ENCODE results near the gene ADCY6. TPM values are rescaled to one million over a fixed set of nuclear protein-coding genes. Genes with fewer than 3 reads are reported as not detected.

Gene ADCY6
- total and polyA plus RNA-seq, 11 donors, result 60.6 to 145 (median 104) TPM

GRCh38 chr12:48783432-48783831 lies 5.5 kb downstream of the ADCY6 start:
- no peak for TF ChIP-seq POLR2A (IDR thresholded peaks at IDR 0.05)
- TF ChIP-seq CTCF (IDR thresholded peaks at IDR 0.05), result no peak
- no peak for DNase-seq
- peaks cover 13 to 98% (median 79%) of the 10 kb centered on the region in 12 donors for H3K4me1 ChIP-seq
- intact Hi-C loops (cut with DNase I), result no loop called here
- H3K27me3 ChIP-seq, result peaks cover 0 to 1% (median 0%) of the 10 kb centered on the region in 9 donors
- H3K36me3 ChIP-seq, result peaks cover 0 to 16% (median 9%) of the 10 kb centered on the region in 9 donors
- no peak for ATAC-seq
- no peaks in the 10 kb centered on the region for H3K9me3 ChIP-seq
- peak overlapping the region in 9 of 12 donors; percentile 38 to 99 (median 96) for H3K27ac ChIP-seq
- WGBS, 4 donors, result 80 to 95% (median 91%) methylated on average over 4 of the region's 4 CpGs
- H3K4me3 ChIP-seq, result peak overlapping the region in 1 of 12 donors; percentile 17

- intact Hi-C loops (cut with DNase I), result no loop called here
- DNase-seq (no peak), ATAC-seq (no peak)
- WGBS, 4 donors, result 66 to 81% (median 75%) methylated on average over 54 to 63 of the region's 63 CpGs
- H3K4me3 ChIP-seq, result peak overlapping the region in 2 of 12 donors; percentile 8 to 17
- peaks cover 0 to 21% (median 12%) of the 10 kb centered on the region in 9 donors for H3K36me3 ChIP-seq
- H3K9me3 ChIP-seq, result no peaks in the 10 kb centered on the region
- H3K27me3 ChIP-seq, result no peaks in the 10 kb centered on the region
- TF ChIP-seq POLR2A (IDR thresholded peaks at IDR 0.05) (no peak), CTCF (IDR thresholded peaks at IDR 0.05) (no peak)
- peak overlapping the region in 10 of 12 donors; percentile 16 to 99 (median 96) for H3K27ac ChIP-seq
- peaks cover 13 to 100% (median 83%) of the 10 kb centered on the region in 12 donors for H3K4me1 ChIP-seq
These were observed 6.2 kb downstream of the ADCY6 start for GRCh38 chr12:48782457-48783395.

GRCh38 chr12:48781750-48782456 lies 7.0 kb downstream of the ADCY6 start:
- H3K4me3 ChIP-seq, result peak overlapping the region in 2 of 12 donors; percentile 4 to 12

More at GRCh38 chr12:48781750-48782456, 7.0 kb downstream of the ADCY6 start:
- no peaks in the 10 kb centered on the region for H3K9me3 ChIP-seq
- peak overlapping the region; percentile 60 to 99 (median 94) for H3K27ac ChIP-seq
- TF ChIP-seq CTCF (IDR thresholded peaks at IDR 0.05) (no peak), POLR2A (IDR thresholded peaks at IDR 0.05) (no peak)
- peaks cover 13 to 100% (median 79%) of the 10 kb centered on the region in 12 donors for H3K4me1 ChIP-seq
- no peak for ATAC-seq
- intact Hi-C loops (cut with DNase I), result loop anchor here in 1 of 10 donors (2.0 kb wide), 1 partner anchor 15 kb away; no protein-coding TSS in a partner anchor
- DNase-seq, result no peak
- H3K36me3 ChIP-seq, result peaks cover 0 to 29% (median 16%) of the 10 kb centered on the region in 9 donors
- no peaks in the 10 kb centered on the region for H3K27me3 ChIP-seq
- 53 to 60% (median 55%) methylated on average over 7 to 9 of the region's 9 CpGs for WGBS, 4 donors

Data from heart left ventricle (tissue), 16 donors.